GM12878 (cell line): ENCODE results near the gene P2RY1. TPM values are rescaled to one million over a fixed set of nuclear protein-coding genes. Genes with fewer than 3 reads are reported as not detected.

Experiments
- ATAC-seq: fragments of 200-7000 bp; cut with Tn5 transposase; 3 replicates; pipeline ENCODE4 v1.9.1; 2020; ENCODE audit warnings: mild to moderate bottlenecking, moderate library complexity
- BruUV-seq: library from RNA; stranded (reverse); fragments of 400-500 nt; replicated peaks from 2 replicates; lab custom pipeline; 2021; lab: Mats Ljungman, UMichigan
- CTCF ChIA-PET: fragments of 300-600 bp; sonication (Branson Sonifier 250); formaldehyde crosslinking; extraction: SDS; loops from one replicate; lab custom pipeline; 2021; ENCODE audit warnings: inconsistent platforms; lab: Yijun Ruan, JAX
- POLR2A ChIA-PET: fragments of 350-600 bp; formaldehyde crosslinking; extraction: SDS; loops from one replicate; lab custom pipeline; 2021; ENCODE audit warnings: inconsistent platforms; lab: Charles Lee
- RAD21 ChIA-PET: fragments of 300-600 bp; sonication (Branson Sonifier 250); formaldehyde crosslinking; loops from one replicate; lab custom pipeline; 2023; ENCODE audit warnings: antibody characterized with exemption; ENCODE audit not compliant: unreplicated experiment; lab: Charles Lee
- SMC1A ChIA-PET: fragments of 300-600 bp; sonication (Branson Sonifier 250); formaldehyde crosslinking; loops from one replicate; lab custom pipeline; 2023; ENCODE audit not compliant: unreplicated experiment, uncharacterized antibody; lab: Charles Lee
- DNase-seq: peaks from one replicate; pipeline ENCODE4 v3.0.0-alpha.2; 2011; ENCODE audit warnings: low read depth, low spot score
- FAIRE-seq: peaks from 3 replicates; lab custom pipeline; 2011; peaks lifted over from hg19 to GRCh38; lab: Jason Lieb, UNC
- H2AFZ ChIP-seq: 2 replicates; pipeline ENCODE4 v1.6.0; 2011; ENCODE audit warnings: low read depth, low read length, control low read depth; ENCODE audit not compliant: control insufficient read depth
- H3K27ac ChIP-seq: 2 replicates; pipeline ENCODE4 v1.5.1; 2011; ENCODE audit warnings: control low read depth; ENCODE audit not compliant: control insufficient read depth, insufficient read depth
- H3K27me3 ChIP-seq, 2 experiments: replicated peaks in 1 of 2; 2 replicates each; pipeline versions ENCODE4 v1.6.0 to v1.6.1; 2011; ENCODE audit warnings: low read length in 1 of 2; ENCODE audit not compliant: control insufficient read depth in 2 of 2, insufficient read depth in 2 of 2
- H3K36me3 ChIP-seq, 2 experiments: 2 replicates each; pipeline ENCODE4 v1.5.1; 2011; ENCODE audit warnings: low read length in 1 of 2; ENCODE audit not compliant: control insufficient read depth in 2 of 2, insufficient read depth in 2 of 2
- H3K4me1 ChIP-seq: 2 replicates; pipeline ENCODE4 v1.6.1; 2011; ENCODE audit warnings: mild to moderate bottlenecking, low read length, moderate library complexity, mixed read lengths; ENCODE audit not compliant: control insufficient read depth, insufficient read depth
- H3K4me2 ChIP-seq: 2 replicates; pipeline ENCODE4 v1.6.0; 2011; ENCODE audit warnings: control low read depth; ENCODE audit not compliant: control insufficient read depth, insufficient read depth
- H3K4me3 ChIP-seq: fragments of 200-600 bp; sonication (generic); 2 replicates; pipeline ENCODE4 v1.5.1; 2016
- H3K79me2 ChIP-seq: 2 replicates; pipeline ENCODE4 v1.6.0; 2011; ENCODE audit warnings: low read length; ENCODE audit not compliant: control insufficient read depth, insufficient read depth
- H3K9ac ChIP-seq: 2 replicates; pipeline ENCODE4 v1.8.0; 2011; ENCODE audit warnings: low read length, control low read depth, mixed read lengths; ENCODE audit not compliant: control insufficient read depth, insufficient read depth
- H3K9me3 ChIP-seq: replicated peaks from 3 replicates; pipeline ENCODE4 v1.5.1; 2011; ENCODE audit warnings: mild to moderate bottlenecking, low read length; ENCODE audit not compliant: control insufficient read depth, insufficient read depth
- H4K20me1 ChIP-seq: 2 replicates; pipeline ENCODE4 v1.6.0; 2011; ENCODE audit not compliant: control insufficient read depth, insufficient read depth
- FOXM1 ChIP-seq: IDR thresholded peaks from 2 replicates; pipeline ENCODE4 v1.6.1; 2012; ENCODE audit warnings: low read depth, mild to moderate bottlenecking, inconsistent platforms, low read length, moderate library complexity
- HDAC2 ChIP-seq: fragments of 200-600 bp; sonication (generic); IDR thresholded peaks from 2 replicates; pipeline ENCODE4 v1.6.1; 2017
- IKZF1 ChIP-seq: fragments of 450-650 bp; conservative IDR thresholded peaks from 2 replicates; pipeline ENCODE4 v1.6.1; 2017; ENCODE audit warnings: antibody characterized with exemption, mild to moderate bottlenecking
- MTA2 ChIP-seq: fragments of 450-650 bp; IDR thresholded peaks from 2 replicates; pipeline ENCODE4 v1.6.1; 2016; ENCODE audit warnings: low read depth, mild to moderate bottlenecking, moderate library complexity
- MTA3 ChIP-seq: IDR thresholded peaks from 2 replicates; pipeline ENCODE4 v1.6.1; 2012; ENCODE audit warnings: low read length, inconsistent platforms, borderline replicate concordance
- NFIC ChIP-seq: IDR thresholded peaks from 2 replicates; pipeline ENCODE4 v1.6.1; 2012; ENCODE audit warnings: low read depth, mild to moderate bottlenecking, inconsistent platforms, low read length, moderate library complexity
- NFXL1 ChIP-seq: fragments of 450-650 bp; IDR thresholded peaks from 2 replicates; pipeline ENCODE4 v1.6.1; 2017; ENCODE audit warnings: antibody characterized with exemption, mild to moderate bottlenecking, borderline replicate concordance
- PBX3 ChIP-seq: IDR thresholded peaks from 2 replicates; pipeline ENCODE4 v1.6.1; 2011; ENCODE audit warnings: mild to moderate bottlenecking, low read depth, low read length, moderate library complexity; ENCODE audit not compliant: insufficient replicate concordance
- RAD21 ChIP-seq: IDR thresholded peaks from 2 replicates; pipeline ENCODE4 v1.6.1; 2011; ENCODE audit warnings: mild to moderate bottlenecking, low read depth, low read length, moderate library complexity; ENCODE audit not compliant: insufficient read depth
- RFX5 ChIP-seq: IDR thresholded peaks from 2 replicates; pipeline ENCODE4 v1.6.1; 2011; ENCODE audit warnings: low read depth, low read length, improper control_type of control experiment
- SKIL ChIP-seq: fragments of 450-650 bp; IDR thresholded peaks from 2 replicates; pipeline ENCODE4 v1.6.1; 2017; ENCODE audit warnings: mild to moderate bottlenecking, low read depth, inconsistent platforms; ENCODE audit not compliant: poor library complexity, severe bottlenecking
- SUPT20H ChIP-seq: IDR thresholded peaks from 2 replicates; pipeline ENCODE4 v1.6.1; 2011; ENCODE audit warnings: low read depth, mild to moderate bottlenecking, low read length, moderate library complexity, borderline replicate concordance; ENCODE audit not compliant: control insufficient read depth
- ZBTB11 ChIP-seq: fragments of 450-650 bp; formaldehyde crosslinking; IDR thresholded peaks from 2 replicates; pipeline ENCODE4 v1.5.0; 2022; ENCODE audit warnings: mild to moderate bottlenecking, missing genetic modification characterization
- in situ Hi-C: fragments of 300-500 bp; cut with MboI; formaldehyde crosslinking; loops from 9 replicates; pipeline ENCODE4 v1.14.3; 2018; ENCODE audit warnings: mixed read lengths
- intact Hi-C: fragments of 100-400 bp; cut with micrococcal nuclease; formaldehyde crosslinking; loops from one replicate; pipeline ENCODE4 v1.14.2; 2022; ENCODE audit not compliant: unreplicated experiment
- polyA plus RNA-seq, 11 experiments: library from polyadenylated mRNA; depleted of rRNA in 4 of 11; unstranded in 6 of 11; stranded (reverse) in 5 of 11; fragments of >200 nt; fragmentation: Nextera tagmentation in 4 of 11; fragmentation: Illumina TruSeq in 1 of 11; extraction: Ambion mirVana in 4 of 11; extraction: Trizol in 1 of 11; gene quantifications; 1 replicate in 1 of 11; 2 replicates in 10 of 11; pipeline versions ENCODE4 v1.2.1 to v1.2.3, GENCODE V29; 2011 to 2016; ENCODE audit warnings: inconsistent platforms in 2 of 11, missing spikeins in 2 of 11, low read depth in 1 of 11
- total RNA-seq, 4 experiments: library from RNA; depleted of rRNA in 3 of 4; stranded (reverse); fragments of >200 nt in 3 of 4; fragmentation: Illumina TruSeq in 1 of 4; extraction: Trizol in 1 of 4; gene quantifications; 2 replicates each; pipeline versions ENCODE4 v1.2.1 to v1.2.3, GENCODE V29; 2013 to 2021

P2RY1 gene
- total and polyA plus RNA-seq, 10 of the 15 experiments (the other 5 are each of a cell fraction or from before 2014, with no cell fraction given) = 0.01 to 3.4 (median 1.9) TPM

GRCh38 chr3:152843955-152844354 lies 9.0 kb downstream of the P2RY1 start:
- ATAC-seq (no peak), FAIRE-seq (no peak), DNase-seq (no peak)
- ChIA-PET RAD21 (no interaction called here), CTCF (no interaction called here), POLR2A (no interaction called here), SMC1A (no interaction called here)
- H3K79me2 ChIP-seq = no peaks in the 10 kb centered on the region
- H3K4me3 ChIP-seq = no peak overlapping the region
- no peaks in the 10 kb centered on the region for H3K27me3 ChIP-seq
- no peak overlapping the region for H3K4me2 ChIP-seq
- BruUV-seq = no TSS peak
- H3K36me3 ChIP-seq = no peaks in the 10 kb centered on the region
- peaks cover 1% of the 10 kb centered on the region; the same call in 1 of the 3 replicates for H3K9me3 ChIP-seq
- no peak overlapping the region for H2AFZ ChIP-seq
- in situ Hi-C loops = no loop called here
- H3K9ac ChIP-seq = no peak overlapping the region
- H3K4me1 ChIP-seq = no peaks in the 10 kb centered on the region
- H3K27ac ChIP-seq = no peak overlapping the region
- no peaks in the 10 kb centered on the region for H4K20me1 ChIP-seq
- intact Hi-C loops = no loop called here
- no peak for TF ChIP-seq PBX3
- TF ChIP-seq ZBTB11 (CRISPR knock-in tag) = no peak
- TF ChIP-seq SKIL = no peak
- TF ChIP-seq HDAC2 = no peak
- TF ChIP-seq NFIC = no peak
- no peak for TF ChIP-seq MTA3
- no peak for TF ChIP-seq SUPT20H
- TF ChIP-seq RAD21 = no peak
- no peak for TF ChIP-seq MTA2
- TF ChIP-seq NFXL1 = no peak
- no peak for TF ChIP-seq RFX5
- TF ChIP-seq FOXM1 = no peak
- TF ChIP-seq IKZF1 = no peak
